ENCODE measurements around the gene FGF18. TPM values are rescaled to one million over a fixed set of nuclear protein-coding genes. Genes with fewer than 3 reads are reported as not detected.

The FGF18 gene
- total RNA-seq, 1 experiment from 2014 or later, result 0.94 TPM

GRCh38 chr5:171422495-171422894, 3.0 kb downstream of the FGF18 start:
- Histone ChIP-seq H2BK5ac (ENCODE audit: insufficient read length, low read length) (no peak overlapping the region), H3K79me1 (ENCODE audit: insufficient read depth, low read depth, low read length, poor library complexity, severe bottlenecking) (no peaks in the 10 kb centered on the region), H4K5ac (ENCODE audit: insufficient read length, low read depth, low read length) (no peak overlapping the region), H3K9me3 (ENCODE audit: control insufficient read depth, low read depth, low read length) (no peaks in the 10 kb centered on the region), H3K27me3 (ENCODE audit: insufficient read depth, low read length) (peaks cover 13% of the 10 kb centered on the region; the same call in 1 of the 2 replicates), H3K23ac (ENCODE audit: insufficient read length, low read depth, low read length) (no peak overlapping the region), H2BK15ac (ENCODE audit: low read depth, low read length) (no peak overlapping the region), H3K4me2 (ENCODE audit: insufficient read depth, insufficient read length, low read length) (no peak overlapping the region), H3K56ac (ENCODE audit: insufficient read length, low read depth, low read length) (no peak overlapping the region), H4K20me1 (ENCODE audit: control insufficient read depth, insufficient read depth, insufficient read length) (peaks cover 2% of the 10 kb centered on the region), H3K14ac (ENCODE audit: insufficient read depth, low read length) (no peak overlapping the region), H2AFZ (ENCODE audit: low read length) (no peak overlapping the region), H2AK5ac (ENCODE audit: insufficient read length, low read length) (no peak overlapping the region), H3K23me2 (ENCODE audit: insufficient read length, low read depth, low read length, poor library complexity, severe bottlenecking) (peaks cover 16% of the 10 kb centered on the region), H3K9ac (ENCODE audit: extremely low read depth, insufficient read length, low read length) (no peak overlapping the region), H3K4me1 (ENCODE audit: insufficient read depth, low read length) (no peaks in the 10 kb centered on the region; the same call in 1 of the 2 replicates), H4K91ac (ENCODE audit: insufficient read length, low read depth, low read length) (no peak overlapping the region), H2BK12ac (ENCODE audit: insufficient read length, low read depth, low read length) (no peak overlapping the region), H2BK120ac (ENCODE audit: low read depth, low read length, poor library complexity, severe bottlenecking) (no peak overlapping the region), H3K18ac (ENCODE audit: insufficient read length, low read depth, low read length) (no peak overlapping the region), H3K4ac (ENCODE audit: low read depth, low read length) (no peak overlapping the region), H4K8ac (replicated peaks; ENCODE audit: insufficient read length, low read depth, low read length) (no peak overlapping the region), H3K27ac (ENCODE audit: insufficient read length, low read depth, low read length) (no peak overlapping the region), H3K79me2 (ENCODE audit: insufficient read depth, low read length) (no peaks in the 10 kb centered on the region), H2BK20ac (ENCODE audit: low read depth, low read length, poor library complexity, severe bottlenecking) (no peak overlapping the region), H3T11ph (ENCODE audit: low read length) (no peak overlapping the region)
- no peaks in the 10 kb centered on the region; a peak in 1 of 5 replicates for H3K9me3 Mint-ChIP-seq
- H3K4me3 Mint-ChIP-seq, result no peak overlapping the region
- no peaks in the 10 kb centered on the region for H3K36me3 Mint-ChIP-seq (ENCODE audit: insufficient read depth in 1 of 3, low read depth in 3 of 3)
- no peak overlapping the region for H3K27ac Mint-ChIP-seq
- peaks cover 24 to 46% of the 10 kb centered on the region in 2 experiments for H3K4me1 Mint-ChIP-seq
- no peak for DNase-seq
- TF ChIP-seq CTCF (conservative IDR thresholded peaks at IDR 0.05), result no peak
- peaks cover 52% of the 10 kb centered on the region for H3K27me3 Mint-ChIP-seq (ENCODE audit: low read depth)
- no CpG with 5 or more reads among the region's 2 CpGs for WGBS (ENCODE audit: extremely low coverage, insufficient read length, low lambda C conversion rate)
